ELR (cell line): ENCODE results near the gene EVA1B.

Source experiments
- DNase-seq: peaks from one replicate; pipeline ENCODE4 v3.0.0-alpha.2; 2015; ENCODE audit warnings: low read depth

Gene EVA1B, protein sequence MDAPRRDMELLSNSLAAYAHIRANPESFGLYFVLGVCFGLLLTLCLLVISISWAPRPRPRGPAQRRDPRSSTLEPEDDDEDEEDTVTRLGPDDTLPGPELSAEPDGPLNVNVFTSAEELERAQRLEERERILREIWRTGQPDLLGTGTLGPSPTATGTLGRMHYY

GRCh38 chr1:36323636-36324352, at the start of gene EVA1B:
Gene EVA1B, minus strand, starts transcription at chr1:36323645. Its CDS starts 608 bp downstream, at chr1:36323037.
- peak; percentile 85 for DNase-seq

- DNase-seq, result peak; percentile 45
Measured at GRCh38 chr1:36372617-36373016, 49.2 kb upstream of the EVA1B start.

DNA sequence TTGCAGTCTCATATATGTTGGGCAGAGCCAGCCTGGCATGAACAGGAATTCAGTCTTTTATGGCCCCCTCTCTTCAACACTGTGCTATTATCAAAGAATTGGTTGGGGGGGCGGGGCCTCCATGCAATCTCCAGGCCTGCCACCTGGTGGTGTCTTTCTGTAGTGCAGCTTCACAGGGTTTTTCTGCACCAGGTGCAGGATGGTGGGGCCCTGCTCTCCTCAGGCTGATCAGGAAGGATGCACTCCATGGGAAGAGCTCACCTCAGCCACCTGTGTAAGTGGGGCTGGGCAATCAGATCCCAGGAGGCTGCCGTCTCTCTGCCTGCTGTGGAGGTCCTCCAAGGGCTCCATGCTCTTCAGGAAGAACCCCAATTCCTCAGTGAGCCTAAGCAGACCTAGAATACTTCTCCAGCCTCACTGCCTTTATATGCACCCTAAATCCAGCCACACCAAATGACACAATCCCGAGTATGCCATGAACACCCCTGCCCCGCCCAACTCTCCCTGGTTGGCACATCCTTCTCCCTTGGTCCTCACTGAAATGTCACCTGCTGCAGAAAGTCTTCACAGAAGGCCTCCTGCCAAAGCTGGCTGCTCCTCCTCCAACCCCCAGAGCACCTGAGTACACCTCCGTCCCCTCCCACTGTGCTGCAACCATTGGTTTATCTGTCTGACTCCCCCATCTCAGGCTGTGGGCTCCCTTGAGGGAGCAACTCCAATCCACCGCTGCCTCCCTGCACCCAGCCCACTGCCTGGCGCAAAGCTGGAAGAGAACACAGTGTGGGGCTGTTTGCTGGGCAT, 45.8 kb upstream of the EVA1B start:
- DNase-seq, result peak; percentile 83

DNA sequence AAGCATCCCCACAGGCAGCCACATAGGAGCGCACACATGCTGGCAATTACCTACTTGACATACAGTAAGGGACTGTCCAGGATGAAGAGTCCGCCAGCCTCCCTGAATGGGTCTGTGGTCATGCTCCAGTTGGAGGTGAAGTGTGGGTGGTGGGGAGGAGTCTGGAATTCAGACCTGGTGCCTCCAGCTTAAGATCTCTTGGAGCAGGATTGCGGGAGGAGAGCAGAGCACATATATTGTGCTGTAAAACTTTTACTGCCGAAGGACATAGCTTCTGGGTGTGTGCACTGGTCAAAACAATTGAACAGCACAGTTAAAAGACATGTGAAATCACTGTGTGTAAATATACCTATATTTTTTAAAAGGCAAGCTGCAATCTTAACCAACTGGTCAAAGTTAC, 44.4 kb upstream of the EVA1B start:
- DNase-seq, result no peak

DNA sequence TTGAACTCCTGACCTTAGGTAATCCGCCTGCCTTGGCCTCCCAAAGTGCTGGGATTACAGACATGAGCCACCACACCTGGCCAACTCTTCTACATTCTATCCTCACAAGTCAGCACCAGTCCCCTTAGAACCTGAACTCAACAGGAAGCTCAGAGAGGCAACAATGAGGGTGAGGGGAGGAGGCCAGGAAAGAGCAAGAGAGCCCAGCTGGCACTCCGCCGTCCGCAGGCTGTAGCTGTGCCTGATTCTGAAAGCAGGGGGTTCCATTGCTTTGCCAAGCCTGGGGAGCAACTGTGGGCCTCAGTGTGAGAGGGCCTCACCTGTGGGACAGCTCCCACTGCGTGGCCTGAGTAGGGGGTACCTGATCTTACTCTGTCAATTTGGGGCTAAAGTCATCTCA, 43.6 kb upstream of the EVA1B start:
- DNase-seq, result no peak

GRCh38 chr1:36366091-36366661, 42.7 kb upstream of the EVA1B start:
- peak; percentile 57 for DNase-seq

- DNase-seq, result no peak
Measured at GRCh38 chr1:36365381-36365780, 41.9 kb upstream of the EVA1B start.

GRCh38 chr1:36359911-36360550, 36.6 kb upstream of the EVA1B start:
- DNase-seq, result peak; percentile 52

GRCh38 chr1:36359383-36359782, 35.9 kb upstream of the EVA1B start:
- DNase-seq, result no peak

GRCh38 chr1:36358514-36359084, 35.2 kb upstream of the EVA1B start:
- DNase-seq, result no peak

- DNase-seq, result no peak
Measured at GRCh38 chr1:36355811-36356210, 32.4 kb upstream of the EVA1B start.

- DNase-seq, result no peak
Measured at GRCh38 chr1:36354486-36354885, 31.0 kb upstream of the EVA1B start.

- peak; percentile 94 for DNase-seq
Measured at GRCh38 chr1:36352910-36353878, 29.7 kb upstream of the EVA1B start.

DNA sequence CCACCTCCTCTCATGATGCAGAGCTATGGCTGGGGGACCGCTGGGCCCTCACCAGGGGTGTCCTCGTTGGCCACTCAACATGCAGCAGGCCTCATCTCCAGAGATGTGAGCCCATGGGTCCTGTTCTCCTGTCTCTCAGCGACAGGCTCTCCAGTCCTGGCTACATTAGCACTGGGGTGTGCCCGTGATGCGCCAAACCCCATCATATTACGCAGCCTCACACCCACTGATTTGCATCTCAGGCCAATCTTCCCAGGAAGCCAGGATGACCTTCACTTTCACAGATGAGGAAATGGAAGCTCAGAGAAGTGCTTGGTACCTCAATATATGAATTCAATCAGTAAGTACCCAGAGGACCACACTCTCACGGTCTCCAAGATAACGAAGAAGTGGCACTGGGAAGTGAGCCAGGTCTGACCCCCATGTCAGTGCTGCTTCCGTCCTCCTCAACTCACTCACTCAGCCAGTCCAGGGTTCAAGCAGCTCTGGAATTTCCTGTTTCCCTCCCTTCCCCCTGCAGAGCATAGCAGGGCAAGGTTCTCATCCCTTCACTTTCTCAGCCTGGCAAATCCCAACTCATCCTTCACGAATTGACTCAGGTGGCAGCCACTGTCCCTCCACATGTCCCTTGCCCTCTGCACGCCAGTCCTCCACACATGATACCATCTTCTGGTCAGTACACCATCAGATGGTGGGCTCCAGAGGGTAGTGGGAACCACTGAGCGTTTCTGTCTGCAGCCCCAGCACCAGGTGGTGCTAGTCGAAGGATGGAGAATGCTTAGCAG, 28.9 kb upstream of the EVA1B start:
- peak; percentile 77 for DNase-seq

- peak; percentile 97 for DNase-seq
Measured at GRCh38 chr1:36351227-36351977, 28.0 kb upstream of the EVA1B start.

GRCh38 chr1:36350659-36351226, 27.3 kb upstream of the EVA1B start:
- DNase-seq, result peak; percentile 95

DNA sequence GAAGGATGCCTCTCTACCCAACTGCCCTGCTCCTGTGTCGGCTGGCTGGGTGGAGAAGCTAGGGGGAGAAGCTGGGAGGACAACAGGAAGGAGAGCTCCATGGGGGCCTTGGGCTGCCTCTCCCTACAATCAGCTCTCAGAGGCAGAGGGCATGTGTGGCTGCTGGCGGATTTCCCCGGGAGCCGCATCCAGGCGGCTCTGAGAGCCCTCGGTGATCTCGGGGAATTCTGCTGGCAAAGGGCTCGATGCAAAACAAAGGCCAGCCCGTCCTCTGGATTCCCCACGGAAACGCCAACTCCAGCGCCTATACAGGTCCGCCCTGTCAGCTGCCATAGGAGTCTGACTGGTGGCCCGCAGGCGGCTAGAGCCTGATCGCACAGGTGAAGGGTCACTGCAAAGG, 26.4 kb upstream of the EVA1B start:
- no peak for DNase-seq

DNA sequence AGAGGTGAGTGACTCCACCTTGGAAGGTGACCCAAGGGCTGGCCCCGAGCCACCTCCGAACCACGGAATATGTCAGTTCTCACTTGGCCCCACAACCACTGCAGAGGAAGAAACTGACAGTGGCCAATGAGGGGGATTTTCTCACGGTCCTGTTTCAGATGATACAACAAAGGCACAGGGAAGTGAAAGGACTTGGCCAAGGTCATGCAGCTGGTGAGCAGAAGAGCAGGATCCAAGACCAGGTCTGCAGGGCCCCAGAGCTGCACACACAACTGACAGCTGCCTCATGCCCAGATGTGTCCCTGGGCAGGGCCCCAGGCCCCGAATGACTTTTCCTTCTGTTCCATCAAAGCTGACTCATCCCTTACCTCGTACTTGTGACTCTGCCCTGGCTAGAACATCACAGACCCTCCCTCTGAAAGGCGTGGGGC, 25.8 kb upstream of the EVA1B start:
- peak; percentile 84 for DNase-seq
